ENCODE measurements around the gene NUTM2A.
"Not testable (repeated sequence)": the region's sequence is repeated elsewhere in the genome, so short reads cannot be mapped to it uniquely, and the experiment has no call there.

Gene NUTM2A

GRCh38 chr10:87225148-87225547 lies at the start of gene NUTM2A:
NUTM2A (plus strand) TSS chr10:87225448; CDS start chr10:87225831, 383 bp downstream.
- H3K4me3 ChIP-seq (ENCODE audit: low read depth in 1 of 2, low read length in 2 of 2); H3K36me3 ChIP-seq (ENCODE audit: control insufficient read depth in 1 of 2, insufficient read depth in 2 of 2, low read length in 2 of 2); H3K27ac ChIP-seq (ENCODE audit: low read length); H3K4me1 ChIP-seq (ENCODE audit: control insufficient read depth in 1 of 2, insufficient read depth in 2 of 2, low read length in 2 of 2); H3K27me3 ChIP-seq (ENCODE audit: low read depth, low read length); H3K9me3 ChIP-seq (ENCODE audit: control insufficient read depth in 1 of 2, low read length in 2 of 2): not testable (repeated sequence)

- H3K4me3 ChIP-seq (ENCODE audit: low read depth in 1 of 2, low read length in 2 of 2); H3K4me1 ChIP-seq (ENCODE audit: control insufficient read depth in 1 of 2, insufficient read depth in 2 of 2, low read length in 2 of 2); H3K36me3 ChIP-seq (ENCODE audit: control insufficient read depth in 1 of 2, insufficient read depth in 2 of 2, low read length in 2 of 2); H3K27ac ChIP-seq (ENCODE audit: low read length); H3K27me3 ChIP-seq (ENCODE audit: low read depth, low read length); H3K9me3 ChIP-seq (ENCODE audit: control insufficient read depth in 1 of 2, low read length in 2 of 2): not testable (repeated sequence)
Observed at GRCh38 chr10:87177587-87177986, 47.7 kb upstream of the NUTM2A start.

GRCh38 chr10:87184421-87184820 lies 40.8 kb upstream of the NUTM2A start:
- H3K27ac ChIP-seq (ENCODE audit: low read length): not testable (repeated sequence)

GRCh38 chr10:87186016-87186415 lies 39.2 kb upstream of the NUTM2A start:
- H3K9me3 ChIP-seq (ENCODE audit: control insufficient read depth in 1 of 2, low read length in 2 of 2); H3K4me3 ChIP-seq (ENCODE audit: low read depth in 1 of 2, low read length in 2 of 2); H3K27me3 ChIP-seq (ENCODE audit: low read depth, low read length); H3K27ac ChIP-seq (ENCODE audit: low read length); H3K4me1 ChIP-seq (ENCODE audit: control insufficient read depth in 1 of 2, insufficient read depth in 2 of 2, low read length in 2 of 2): not testable (repeated sequence)
- peaks cover 0 to 13% of the 10 kb centered on the region in 2 donors for H3K36me3 ChIP-seq (ENCODE audit: control insufficient read depth in 1 of 2, insufficient read depth in 2 of 2, low read length in 2 of 2)

More at GRCh38 chr10:87184421-87184820, 40.8 kb upstream of the NUTM2A start:
- H3K4me3 ChIP-seq (ENCODE audit: low read depth in 1 of 2, low read length in 2 of 2); H3K27me3 ChIP-seq (ENCODE audit: low read depth, low read length); H3K9me3 ChIP-seq (ENCODE audit: control insufficient read depth in 1 of 2, low read length in 2 of 2); H3K4me1 ChIP-seq (ENCODE audit: control insufficient read depth in 1 of 2, insufficient read depth in 2 of 2, low read length in 2 of 2): not testable (repeated sequence)
- H3K36me3 ChIP-seq (ENCODE audit: control insufficient read depth in 1 of 2, insufficient read depth in 2 of 2, low read length in 2 of 2): peaks cover 0 to 10% of the 10 kb centered on the region in 2 donors

GRCh38 chr10:87187573-87187972 lies 37.7 kb upstream of the NUTM2A start:
- not testable (repeated sequence) for H3K27me3 ChIP-seq (ENCODE audit: low read depth, low read length); H3K4me3 ChIP-seq (ENCODE audit: low read depth in 1 of 2, low read length in 2 of 2); H3K9me3 ChIP-seq (ENCODE audit: control insufficient read depth in 1 of 2, low read length in 2 of 2); H3K4me1 ChIP-seq (ENCODE audit: control insufficient read depth in 1 of 2, insufficient read depth in 2 of 2, low read length in 2 of 2); H3K27ac ChIP-seq (ENCODE audit: low read length)
- H3K36me3 ChIP-seq (ENCODE audit: control insufficient read depth in 1 of 2, insufficient read depth in 2 of 2, low read length in 2 of 2): peaks cover 0 to 13% of the 10 kb centered on the region in 2 donors

GRCh38 chr10:87191841-87192240 lies 33.4 kb upstream of the NUTM2A start:
- not testable (repeated sequence) for H3K9me3 ChIP-seq (ENCODE audit: control insufficient read depth in 1 of 2, low read length in 2 of 2); H3K27ac ChIP-seq (ENCODE audit: low read length); H3K4me3 ChIP-seq (ENCODE audit: low read depth in 1 of 2, low read length in 2 of 2); H3K27me3 ChIP-seq (ENCODE audit: low read depth, low read length); H3K4me1 ChIP-seq (ENCODE audit: control insufficient read depth in 1 of 2, insufficient read depth in 2 of 2, low read length in 2 of 2)
- peaks cover 0 to 13% of the 10 kb centered on the region in 2 donors for H3K36me3 ChIP-seq (ENCODE audit: control insufficient read depth in 1 of 2, insufficient read depth in 2 of 2, low read length in 2 of 2)

- not testable (repeated sequence) for H3K4me1 ChIP-seq (ENCODE audit: control insufficient read depth in 1 of 2, insufficient read depth in 2 of 2, low read length in 2 of 2); H3K27me3 ChIP-seq (ENCODE audit: low read depth, low read length); H3K4me3 ChIP-seq (ENCODE audit: low read depth in 1 of 2, low read length in 2 of 2); H3K9me3 ChIP-seq (ENCODE audit: control insufficient read depth in 1 of 2, low read length in 2 of 2); H3K27ac ChIP-seq (ENCODE audit: low read length); H3K36me3 ChIP-seq (ENCODE audit: control insufficient read depth in 1 of 2, insufficient read depth in 2 of 2, low read length in 2 of 2)
Observed at GRCh38 chr10:87200924-87201323, 24.3 kb upstream of the NUTM2A start.

GRCh38 chr10:87204801-87205200 lies 20.4 kb upstream of the NUTM2A start:
- H3K36me3 ChIP-seq (ENCODE audit: control insufficient read depth in 1 of 2, insufficient read depth in 2 of 2, low read length in 2 of 2); H3K4me1 ChIP-seq (ENCODE audit: control insufficient read depth in 1 of 2, insufficient read depth in 2 of 2, low read length in 2 of 2); H3K9me3 ChIP-seq (ENCODE audit: control insufficient read depth in 1 of 2, low read length in 2 of 2); H3K27me3 ChIP-seq (ENCODE audit: low read depth, low read length); H3K27ac ChIP-seq (ENCODE audit: low read length); H3K4me3 ChIP-seq (ENCODE audit: low read depth in 1 of 2, low read length in 2 of 2): not testable (repeated sequence)

GRCh38 chr10:87206922-87207321 lies 18.3 kb upstream of the NUTM2A start:
- not testable (repeated sequence) for H3K4me3 ChIP-seq (ENCODE audit: low read depth in 1 of 2, low read length in 2 of 2); H3K36me3 ChIP-seq (ENCODE audit: control insufficient read depth in 1 of 2, insufficient read depth in 2 of 2, low read length in 2 of 2); H3K27me3 ChIP-seq (ENCODE audit: low read depth, low read length); H3K9me3 ChIP-seq (ENCODE audit: control insufficient read depth in 1 of 2, low read length in 2 of 2); H3K27ac ChIP-seq (ENCODE audit: low read length); H3K4me1 ChIP-seq (ENCODE audit: control insufficient read depth in 1 of 2, insufficient read depth in 2 of 2, low read length in 2 of 2)

- not testable (repeated sequence) for H3K27ac ChIP-seq (ENCODE audit: low read length); H3K36me3 ChIP-seq (ENCODE audit: control insufficient read depth in 1 of 2, insufficient read depth in 2 of 2, low read length in 2 of 2); H3K9me3 ChIP-seq (ENCODE audit: control insufficient read depth in 1 of 2, low read length in 2 of 2); H3K27me3 ChIP-seq (ENCODE audit: low read depth, low read length); H3K4me1 ChIP-seq (ENCODE audit: control insufficient read depth in 1 of 2, insufficient read depth in 2 of 2, low read length in 2 of 2); H3K4me3 ChIP-seq (ENCODE audit: low read depth in 1 of 2, low read length in 2 of 2)
Observed at GRCh38 chr10:87210309-87210708, 14.9 kb upstream of the NUTM2A start.

- H3K36me3 ChIP-seq (ENCODE audit: control insufficient read depth in 1 of 2, insufficient read depth in 2 of 2, low read length in 2 of 2); H3K27me3 ChIP-seq (ENCODE audit: low read depth, low read length): not testable (repeated sequence)
Observed at GRCh38 chr10:87211848-87212247, 13.4 kb upstream of the NUTM2A start.

GRCh38 chr10:87213150-87213765 lies 12.0 kb upstream of the NUTM2A start:
- not testable (repeated sequence) for H3K36me3 ChIP-seq (ENCODE audit: control insufficient read depth in 1 of 2, insufficient read depth in 2 of 2, low read length in 2 of 2); H3K4me1 ChIP-seq (ENCODE audit: control insufficient read depth in 1 of 2, insufficient read depth in 2 of 2, low read length in 2 of 2); H3K9me3 ChIP-seq (ENCODE audit: control insufficient read depth in 1 of 2, low read length in 2 of 2); H3K4me3 ChIP-seq (ENCODE audit: low read depth in 1 of 2, low read length in 2 of 2); H3K27me3 ChIP-seq (ENCODE audit: low read depth, low read length); H3K27ac ChIP-seq (ENCODE audit: low read length)

More at GRCh38 chr10:87211848-87212247, 13.4 kb upstream of the NUTM2A start:
- H3K9me3 ChIP-seq (ENCODE audit: control insufficient read depth in 1 of 2, low read length in 2 of 2); H3K27ac ChIP-seq (ENCODE audit: low read length); H3K4me3 ChIP-seq (ENCODE audit: low read depth in 1 of 2, low read length in 2 of 2); H3K4me1 ChIP-seq (ENCODE audit: control insufficient read depth in 1 of 2, insufficient read depth in 2 of 2, low read length in 2 of 2): not testable (repeated sequence)
